MCF 10A (cell line): ENCODE results near the gene SSR2. TPM values are rescaled to one million over a fixed set of nuclear protein-coding genes. Genes with fewer than 3 reads are reported as not detected.

Source experiments
- BruUV-seq: library from RNA; stranded (reverse); fragments of 400-500 nt; replicated peaks from 2 replicates; lab custom pipeline; 2021; lab: Mats Ljungman, UMichigan
- CTCF ChIA-PET: fragments of 300-600 bp; sonication (Branson Sonifier 250); formaldehyde crosslinking; extraction: SDS; loops from one replicate; lab custom pipeline; 2021; ENCODE audit warnings: antibody characterized with exemption, inconsistent platforms; lab: Yijun Ruan, JAX
- POLR2A ChIA-PET: fragments of 300-600, 350-650 bp; sonication (Branson Sonifier 250); formaldehyde crosslinking; extraction: SDS; loops from one replicate; lab custom pipeline; 2020; ENCODE audit warnings: antibody characterized with exemption, inconsistent platforms; lab: Yijun Ruan, JAX
- DNase-seq: peaks from one replicate; pipeline ENCODE4 v3.0.0-alpha.2; 2018; ENCODE audit not compliant: unreplicated experiment
- H3K27ac Mint-ChIP-seq: one replicate; pipeline ENCODE4 v1.8.0; 2022; ENCODE audit warnings: mild to moderate bottlenecking, low read depth, mixed read lengths; ENCODE audit not compliant: unreplicated experiment
- H3K27me3 Mint-ChIP-seq: one replicate; pipeline ENCODE4 v1.8.0; 2022; ENCODE audit warnings: mixed read lengths; ENCODE audit not compliant: insufficient read depth, unreplicated experiment
- H3K36me3 Mint-ChIP-seq: one replicate; pipeline ENCODE4 v1.8.0; 2022; ENCODE audit warnings: mild to moderate bottlenecking, moderate library complexity, mixed read lengths; ENCODE audit not compliant: insufficient read depth, unreplicated experiment
- H3K4me1 Mint-ChIP-seq: one replicate; pipeline ENCODE4 v1.8.0; 2022; ENCODE audit warnings: mixed read lengths; ENCODE audit not compliant: insufficient read depth, unreplicated experiment
- H3K4me3 Mint-ChIP-seq: one replicate; pipeline ENCODE4 v1.8.0; 2022; ENCODE audit warnings: mild to moderate bottlenecking, moderate library complexity, mixed read lengths; ENCODE audit not compliant: unreplicated experiment
- H3K9me3 Mint-ChIP-seq: one replicate; pipeline ENCODE4 v1.8.0; 2022; ENCODE audit warnings: mixed read lengths; ENCODE audit not compliant: unreplicated experiment
- CTCF ChIP-seq: fragments of 200-600 bp; IDR thresholded peaks from one replicate; pipeline ENCODE4 v1.8.0; 2022; ENCODE audit warnings: antibody characterized with exemption, mild to moderate bottlenecking; ENCODE audit not compliant: unreplicated experiment
- intact Hi-C: fragments of 100-400 bp; cut with micrococcal nuclease; formaldehyde crosslinking; loops from 2 replicates; pipeline ENCODE4 v1.14.1; 2022
- total RNA-seq: library from RNA; stranded (reverse); gene quantifications from 2 replicates; pipeline ENCODE4 v1.2.3, GENCODE V29; 2022

The SSR2 gene
- total RNA-seq, 1 experiment from 2014 or later, result 477 TPM

GRCh38 chr1:156067262-156067661 is 46.5 kb upstream of the SSR2 start:
- POLR2A ChIA-PET, result interaction anchor here (1.0 kb wide), 1 partner anchor 17 kb away, joined by 3 read pairs; no protein-coding TSS in a partner anchor

GRCh38 chr1:156065871-156066270 is 45.1 kb upstream of the SSR2 start:
- CTCF ChIA-PET, result interaction anchor here (0.6 to 3.5 kb wide), 31 partner anchors 8 to 818 kb away, joined by 3 to 24 read pairs (median 4); partner anchors contain the start of genes MEX3A and SSR2
- Mint-ChIP-seq H3K4me3 (no peak overlapping the region), H3K9me3 (no peaks in the 10 kb centered on the region), H3K36me3 (no peaks in the 10 kb centered on the region), H3K27me3 (no peaks in the 10 kb centered on the region), H3K4me1 (peaks cover 18% of the 10 kb centered on the region), H3K27ac (no peak overlapping the region)
- POLR2A ChIA-PET, result interaction anchor here (0.7 to 1.6 kb wide), 2 partner anchors 12 to 132 kb away, joined by 3 to 6 read pairs; partner anchors contain the start of genes KHDC4 and UBQLN4
- BruUV-seq, result no TSS peak
- no peak for DNase-seq
- no peak for TF ChIP-seq CTCF
- intact Hi-C loops, result loop anchor here (1.0 kb wide), 2 partner anchors 65 to 128 kb away; no protein-coding TSS in a partner anchor

More at GRCh38 chr1:156067262-156067661, 46.5 kb upstream of the SSR2 start:
- Mint-ChIP-seq H3K27ac (no peak overlapping the region), H3K4me1 (peaks cover 8% of the 10 kb centered on the region), H3K36me3 (no peaks in the 10 kb centered on the region), H3K4me3 (no peak overlapping the region), H3K9me3 (no peaks in the 10 kb centered on the region), H3K27me3 (no peaks in the 10 kb centered on the region)
- BruUV-seq, result no TSS peak
- intact Hi-C loops, result no loop called here
- CTCF ChIA-PET, result interaction anchor here (0.9 to 3.5 kb wide), 10 partner anchors 12 to 129 kb away, joined by 3 to 24 read pairs (median 6); no protein-coding TSS in a partner anchor
- no peak for TF ChIP-seq CTCF
- no peak for DNase-seq

- no TSS peak for BruUV-seq
- H3K4me3 Mint-ChIP-seq, result no peak overlapping the region
- H3K27ac Mint-ChIP-seq, result no peak overlapping the region
- no peaks in the 10 kb centered on the region for H3K9me3 Mint-ChIP-seq
- POLR2A ChIA-PET, result interaction anchor here (1.6 kb wide), 1 partner anchor 131 kb away, joined by 6 read pairs; the partner anchor contains the start of gene KHDC4
- no peaks in the 10 kb centered on the region for H3K27me3 Mint-ChIP-seq
- intact Hi-C loops, result no loop called here
- TF ChIP-seq CTCF, result no peak
- DNase-seq, result no peak
- peaks cover 19% of the 10 kb centered on the region for H3K4me1 Mint-ChIP-seq
- no peaks in the 10 kb centered on the region for H3K36me3 Mint-ChIP-seq
- CTCF ChIA-PET, result interaction anchor here (0.5 to 3.5 kb wide), 22 partner anchors 9 to 1818 kb away, joined by 3 to 24 read pairs (median 4); partner anchors contain the start of genes MEX3A and SSR2
Observed at GRCh38 chr1:156065212-156065611, 44.5 kb upstream of the SSR2 start.

- no peaks in the 10 kb centered on the region for H3K9me3 Mint-ChIP-seq
- H3K36me3 Mint-ChIP-seq, result no peaks in the 10 kb centered on the region
- TF ChIP-seq CTCF, result no peak
- no TSS peak for BruUV-seq
- no peak overlapping the region for H3K4me3 Mint-ChIP-seq
- H3K27ac Mint-ChIP-seq, result no peak overlapping the region
- peaks cover 19% of the 10 kb centered on the region for H3K4me1 Mint-ChIP-seq
- ChIA-PET CTCF (interaction anchor here (0.5 to 3.5 kb wide), 13 partner anchors 10 to 1818 kb away, joined by 3 to 24 read pairs (median 4); partner anchors contain the start of gene SSR2), POLR2A (interaction anchor here (0.8 kb wide), 1 partner anchor 174 kb away, joined by 3 read pairs; no protein-coding TSS in a partner anchor)
- intact Hi-C loops, result no loop called here
- H3K27me3 Mint-ChIP-seq, result no peaks in the 10 kb centered on the region
- DNase-seq, result no peak
Observed at GRCh38 chr1:156064615-156065014, 43.9 kb upstream of the SSR2 start.
